HG02623 (cell line): ENCODE measurements around the gene CNIH3.
"Not testable (repeated sequence)": the region's sequence is repeated elsewhere in the genome, so short reads cannot be mapped to it uniquely, and the experiment has no call there.

Experiments used
- ATAC-seq: cut with Tn5 transposase; IDR thresholded peaks from one replicate; pipeline ENCODE4 v1.9.1; 2021; ENCODE audit warnings: moderate library complexity; ENCODE audit not compliant: unreplicated experiment

Gene CNIH3

GRCh38 chr1:224615861-224616755 lies at the start of gene CNIH3:
Gene CNIH3 (plus strand): TSS chr1:224616317. CDS start chr1:224617175, 858 bp downstream.
- no peak for ATAC-seq

GRCh38 chr1:224566492-224566891 lies 49.6 kb upstream of the CNIH3 start:
- ATAC-seq = not testable (repeated sequence)

DNA sequence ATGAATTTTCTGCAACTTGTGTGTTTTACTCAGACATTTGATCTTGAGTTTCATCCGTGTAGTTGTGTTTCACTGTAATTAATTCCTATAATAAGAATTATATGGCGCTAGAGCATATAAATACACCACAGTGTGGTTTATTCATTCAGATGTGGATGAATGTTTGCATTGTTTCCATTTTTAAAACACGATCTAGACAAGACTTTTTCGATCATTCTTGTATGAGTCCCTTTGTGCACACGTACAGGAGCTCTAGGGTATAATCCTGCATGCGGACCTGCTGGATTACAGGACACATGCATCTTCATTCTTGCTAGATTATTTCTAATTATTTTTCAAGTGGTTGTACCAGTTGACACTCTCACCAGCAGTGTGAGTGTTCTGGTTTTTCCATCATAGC lies 46.8 kb upstream of the CNIH3 start:
- no peak for ATAC-seq

DNA sequence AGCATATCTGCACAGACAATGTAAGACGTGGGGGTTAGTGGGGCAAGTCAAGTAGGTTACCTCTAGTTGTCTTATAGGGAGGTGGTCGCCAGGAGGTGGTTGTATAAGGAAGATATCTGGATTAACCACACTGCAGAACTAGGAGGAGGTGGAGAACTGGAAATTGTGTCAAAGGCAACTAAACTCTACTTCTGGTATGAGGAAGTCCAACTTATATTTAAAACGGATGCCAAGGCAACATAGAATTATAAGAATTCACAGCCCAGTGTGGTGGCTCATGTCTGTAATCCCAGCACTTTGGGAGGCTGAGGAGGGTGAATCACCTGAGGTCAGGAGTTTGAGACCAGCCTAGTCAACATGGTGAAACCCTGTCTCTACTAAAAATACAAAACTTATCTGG lies 44.1 kb upstream of the CNIH3 start:
- not testable (repeated sequence) for ATAC-seq

- no peak for ATAC-seq
Measured at GRCh38 chr1:224579526-224579925, 36.6 kb upstream of the CNIH3 start.

DNA sequence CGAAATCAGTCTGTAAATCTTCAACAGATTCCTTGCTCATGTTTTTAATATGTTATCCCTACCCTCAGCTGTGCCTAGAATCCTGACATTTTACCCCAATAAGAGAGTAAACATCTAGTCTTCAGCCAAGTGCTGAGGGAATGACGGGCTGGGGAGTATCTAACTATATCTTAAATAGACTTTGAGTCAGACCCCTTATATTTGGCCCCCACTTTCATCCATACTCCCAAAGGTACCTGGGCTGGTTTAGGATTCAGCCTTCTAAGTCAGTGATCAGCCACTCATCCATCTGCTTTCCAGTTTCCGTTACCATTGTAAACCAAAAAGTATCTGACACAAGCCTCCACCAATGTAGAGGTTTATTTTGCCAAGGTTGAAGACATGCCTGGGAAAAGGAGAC lies 36.1 kb upstream of the CNIH3 start:
- no peak for ATAC-seq

GRCh38 chr1:224582041-224582440 lies 34.1 kb upstream of the CNIH3 start:
- ATAC-seq = no peak

GRCh38 chr1:224583774-224584173 lies 32.3 kb upstream of the CNIH3 start:
- ATAC-seq = no peak

- ATAC-seq = no peak
Measured at GRCh38 chr1:224585051-224585450, 31.1 kb upstream of the CNIH3 start.

DNA sequence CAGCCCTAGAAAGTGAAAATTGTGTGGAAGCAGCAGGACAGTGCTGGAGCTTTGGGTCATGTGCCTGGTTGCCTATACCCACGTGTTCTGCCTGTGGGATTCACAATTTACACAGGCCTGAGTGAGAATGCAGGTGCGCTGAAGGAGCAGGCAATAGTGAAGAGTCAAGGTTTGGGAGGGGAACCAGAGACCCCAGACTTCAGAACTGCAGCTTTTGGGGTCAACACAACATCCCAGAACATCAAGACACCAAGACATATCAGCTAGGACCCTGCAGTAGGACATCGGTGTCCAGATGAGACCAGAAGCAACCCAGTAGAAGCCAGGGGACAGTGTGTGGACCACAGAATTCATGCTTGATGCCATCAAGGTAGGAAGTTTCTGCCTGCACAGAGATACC lies 29.1 kb upstream of the CNIH3 start:
- no peak for ATAC-seq

DNA sequence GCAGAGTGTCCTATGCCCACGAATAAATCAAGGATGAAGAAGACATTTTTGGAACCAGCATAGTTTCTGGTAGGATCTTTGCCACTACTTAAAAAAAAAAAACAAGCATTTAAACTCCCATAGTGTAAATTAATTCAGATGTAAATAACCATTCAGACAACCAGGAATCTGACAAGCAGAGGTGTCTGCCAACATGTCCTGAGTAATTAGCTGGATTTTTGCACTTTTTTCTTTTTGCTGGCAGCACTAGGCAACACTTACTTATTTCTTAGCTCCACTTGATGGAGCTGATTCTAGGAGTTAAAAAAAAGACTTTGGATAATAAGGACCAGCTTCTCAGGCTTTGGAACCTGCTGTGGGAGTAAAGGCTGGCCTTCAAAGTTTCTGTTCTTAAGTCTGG lies 27.6 kb upstream of the CNIH3 start:
- ATAC-seq = no peak

- no peak for ATAC-seq
Measured at GRCh38 chr1:224589006-224589405, 27.1 kb upstream of the CNIH3 start.

DNA sequence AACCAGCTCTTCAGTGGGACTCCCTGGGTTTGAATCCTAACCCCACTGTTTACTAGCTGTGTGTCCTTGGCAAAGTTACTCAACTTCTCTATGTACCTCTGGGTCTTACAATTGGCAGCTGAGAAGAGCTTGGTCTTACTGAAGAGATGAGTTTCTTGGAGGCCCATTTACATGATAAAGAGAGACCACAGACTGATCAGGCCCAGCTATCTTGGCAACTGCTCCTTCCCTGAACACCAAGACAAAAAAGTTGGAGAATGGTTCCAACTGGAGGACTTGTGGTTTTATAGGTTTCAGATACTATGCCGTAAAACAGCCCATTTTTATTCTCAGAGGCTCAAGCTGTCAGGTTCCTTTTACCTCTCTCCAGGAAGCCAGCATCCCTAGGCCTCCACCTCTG lies 24.8 kb upstream of the CNIH3 start:
- ATAC-seq = no peak

- no peak for ATAC-seq
Measured at GRCh38 chr1:224592636-224593582, 23.2 kb upstream of the CNIH3 start.

DNA sequence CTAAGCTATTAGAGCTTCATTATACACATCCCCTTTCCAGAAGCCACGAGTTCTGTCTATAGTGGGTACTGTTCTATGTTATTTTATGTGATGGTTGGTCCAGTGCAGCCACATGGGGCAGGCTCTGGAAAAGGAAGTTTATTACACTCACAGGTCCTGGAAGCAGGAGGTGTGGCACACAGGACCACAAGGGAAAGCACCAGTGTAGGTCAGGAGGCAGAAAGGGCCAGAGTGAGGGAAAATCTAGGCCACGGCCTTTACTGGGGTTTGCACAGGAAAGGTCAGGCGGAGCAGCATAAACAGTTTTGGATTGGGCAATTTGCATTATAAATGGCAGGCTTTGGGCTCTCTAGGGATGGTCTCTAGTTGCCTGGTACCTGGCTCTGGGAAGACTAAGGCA lies 21.8 kb upstream of the CNIH3 start:
- ATAC-seq = no peak

GRCh38 chr1:224594851-224595250 lies 21.3 kb upstream of the CNIH3 start:
- ATAC-seq = no peak

DNA sequence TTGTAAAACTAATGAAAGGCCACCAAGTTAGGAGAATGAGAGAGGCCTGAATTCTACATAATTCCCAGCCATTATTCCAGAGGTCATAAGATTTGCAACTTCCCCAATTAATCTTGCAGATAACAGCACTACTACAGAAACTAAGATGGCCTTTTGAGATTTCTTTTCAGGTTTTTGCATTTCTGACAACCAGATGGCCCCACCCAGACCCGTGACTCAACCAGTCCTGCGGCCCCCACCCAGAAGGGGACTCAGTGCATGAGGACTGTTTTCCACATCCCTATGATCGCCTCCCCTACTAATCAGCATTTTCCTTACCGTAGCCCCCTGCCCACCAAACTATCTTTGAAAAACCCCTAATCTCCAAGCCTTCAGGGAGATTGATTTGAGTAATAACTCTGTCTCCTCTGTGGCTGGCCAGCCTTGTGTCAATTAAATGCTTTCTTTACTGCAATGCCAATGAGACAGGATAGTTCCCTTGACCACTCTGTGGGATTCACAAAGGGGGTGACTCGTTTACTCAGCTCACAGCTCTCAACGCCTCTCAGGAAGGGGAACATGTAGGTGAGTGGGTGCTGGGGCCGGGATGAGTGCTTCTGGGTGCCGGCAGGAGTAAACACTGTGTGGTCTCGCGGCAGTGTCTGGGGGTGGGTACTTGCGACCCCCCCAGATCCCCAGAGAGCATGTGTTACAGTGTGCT lies 10.5 kb upstream of the CNIH3 start:
- no peak for ATAC-seq

GRCh38 chr1:224607188-224608148 lies 8.6 kb upstream of the CNIH3 start:
- no peak for ATAC-seq

DNA sequence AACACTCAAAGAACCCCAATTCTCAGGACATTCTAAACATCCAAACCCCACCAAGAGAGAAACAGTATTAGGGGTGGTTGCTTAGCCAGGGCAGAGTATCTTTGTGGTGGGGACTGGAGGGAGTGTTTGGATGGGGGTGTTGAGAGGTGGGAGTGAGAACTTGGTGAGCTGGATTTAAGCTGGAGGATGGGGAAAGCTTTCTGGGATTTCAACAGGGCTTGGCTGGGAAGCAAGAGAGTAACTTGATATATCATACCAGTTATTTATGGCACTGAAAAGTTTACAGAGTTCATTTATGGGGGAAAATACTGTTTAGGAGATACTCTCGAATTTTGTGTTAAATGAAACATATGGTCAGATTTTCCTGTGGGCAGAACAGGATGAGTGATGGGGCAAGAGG lies 6.8 kb upstream of the CNIH3 start:
- ATAC-seq = no peak

DNA sequence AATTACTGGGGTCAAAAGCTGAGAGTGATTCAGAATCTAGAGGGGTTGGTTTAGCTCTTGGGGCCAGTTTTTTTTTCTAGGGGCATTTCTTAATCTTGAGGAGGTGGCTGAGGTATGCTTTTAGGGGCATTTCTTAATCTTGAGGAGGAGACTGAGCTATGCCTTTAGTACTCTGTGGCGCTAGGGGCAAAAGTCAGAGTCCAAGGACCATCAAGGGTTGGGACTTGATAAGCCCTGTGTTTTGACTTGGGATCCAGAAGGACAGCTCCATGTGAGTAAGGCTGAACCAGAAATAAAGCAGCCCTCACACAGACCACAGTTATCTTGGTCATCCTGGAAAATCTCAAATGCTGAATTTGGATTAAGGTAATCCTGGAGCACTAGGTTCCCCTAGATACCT lies 3.9 kb upstream of the CNIH3 start:
- ATAC-seq = no peak
